MM.1S (cell line): ENCODE results near the gene MAGI2.

Experiments
- EZH2 ChIP-seq: fragments of 300-600 bp; sonication (generic); optimal IDR thresholded peaks from 2 replicates; pipeline ENCODE3; 2017; ENCODE audit warnings: low read depth, mild to moderate bottlenecking, antibody characterized with exemption, low read length, mixed read lengths
- TF ChIP-seq, protein P1 (sequence below): fragments of 300-600 bp; sonication (generic); IDR thresholded peaks from 2 replicates; pipeline ENCODE4 v1.5.1; 2016; ENCODE audit warnings: antibody characterized with exemption, low read length, mixed read lengths

DNA sequence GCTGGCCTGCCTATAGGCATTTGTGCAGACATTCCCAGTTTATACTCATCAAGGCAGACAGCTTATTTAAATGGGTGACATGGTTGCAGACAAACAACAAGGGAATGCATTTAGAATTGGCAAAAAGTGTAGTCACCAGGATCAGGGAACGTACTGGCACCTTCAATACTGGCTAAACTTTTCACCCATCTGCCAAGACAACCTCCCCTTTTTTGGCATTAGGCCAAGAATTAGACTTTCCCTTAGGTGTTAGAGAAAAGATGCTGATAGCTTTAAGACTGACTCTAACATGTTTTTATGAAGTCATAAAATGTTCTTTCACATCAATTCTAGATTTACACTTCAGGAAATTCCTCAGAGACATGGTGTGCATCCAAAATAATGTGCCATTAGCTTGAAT is 1289.0 kb downstream of the MAGI2 start:
- TF ChIP-seq, protein P1, sequence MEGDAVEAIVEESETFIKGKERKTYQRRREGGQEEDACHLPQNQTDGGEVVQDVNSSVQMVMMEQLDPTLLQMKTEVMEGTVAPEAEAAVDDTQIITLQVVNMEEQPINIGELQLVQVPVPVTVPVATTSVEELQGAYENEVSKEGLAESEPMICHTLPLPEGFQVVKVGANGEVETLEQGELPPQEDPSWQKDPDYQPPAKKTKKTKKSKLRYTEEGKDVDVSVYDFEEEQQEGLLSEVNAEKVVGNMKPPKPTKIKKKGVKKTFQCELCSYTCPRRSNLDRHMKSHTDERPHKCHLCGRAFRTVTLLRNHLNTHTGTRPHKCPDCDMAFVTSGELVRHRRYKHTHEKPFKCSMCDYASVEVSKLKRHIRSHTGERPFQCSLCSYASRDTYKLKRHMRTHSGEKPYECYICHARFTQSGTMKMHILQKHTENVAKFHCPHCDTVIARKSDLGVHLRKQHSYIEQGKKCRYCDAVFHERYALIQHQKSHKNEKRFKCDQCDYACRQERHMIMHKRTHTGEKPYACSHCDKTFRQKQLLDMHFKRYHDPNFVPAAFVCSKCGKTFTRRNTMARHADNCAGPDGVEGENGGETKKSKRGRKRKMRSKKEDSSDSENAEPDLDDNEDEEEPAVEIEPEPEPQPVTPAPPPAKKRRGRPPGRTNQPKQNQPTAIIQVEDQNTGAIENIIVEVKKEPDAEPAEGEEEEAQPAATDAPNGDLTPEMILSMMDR = no peak
- TF ChIP-seq EZH2 = no peak
